ENCODE measurements around the gene SEPTIN10. TPM values are rescaled to one million over a fixed set of nuclear protein-coding genes. Genes with fewer than 3 reads are reported as not detected.
"Not testable (repeated sequence)": the region's sequence is repeated elsewhere in the genome, so short reads cannot be mapped to it uniquely, and the experiment has no call there.

Gene SEPTIN10
- total RNA-seq, 2 donors from 2014 or later, result 1.5 to 7.2 TPM

DNA sequence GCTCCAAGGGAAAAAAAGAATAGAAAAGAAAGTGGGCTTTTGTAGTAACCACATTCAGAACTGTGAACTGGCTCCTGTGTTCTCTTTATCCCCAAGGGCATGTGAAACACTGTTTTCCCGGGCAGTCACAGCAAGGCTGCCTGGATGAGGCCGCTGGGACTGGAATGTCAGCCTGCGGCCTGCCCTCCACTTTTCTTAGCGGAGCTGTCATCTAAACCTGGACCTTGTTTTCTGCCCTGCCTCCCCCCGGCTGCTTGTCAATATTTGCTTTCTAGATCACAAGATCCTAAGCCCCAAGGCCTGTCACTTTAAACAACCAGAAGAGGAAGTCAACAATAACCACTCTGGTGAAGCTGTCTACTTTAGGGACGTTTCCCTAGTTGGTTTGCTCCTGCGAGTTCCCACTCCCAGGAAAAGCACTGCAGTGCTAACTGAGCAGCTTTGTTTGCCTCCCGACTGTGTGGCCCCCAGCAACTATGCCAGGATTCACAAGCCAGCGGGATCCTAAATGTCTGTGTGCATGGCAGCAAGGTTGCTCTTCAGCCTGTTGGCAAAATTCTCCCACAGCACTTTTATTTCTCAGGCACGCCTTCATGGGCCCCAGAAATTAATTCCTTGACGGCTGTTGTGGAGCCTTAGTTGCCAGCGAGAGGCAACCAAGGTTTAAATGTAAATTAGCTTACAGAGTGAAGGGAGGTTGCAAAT, 31.0 kb upstream of the SEPTIN10 start:
- Mint-ChIP-seq H3K27ac (no peak overlapping the region), H3K36me3 (ENCODE audit: insufficient read depth in 2 of 2) (no peaks in the 10 kb centered on the region), H3K4me1 (ENCODE audit: low read depth) (no peaks in the 10 kb centered on the region), H3K9me3 (no peaks in the 10 kb centered on the region), H3K4me3 (no peak overlapping the region), H3K27me3 (ENCODE audit: low read depth) (peaks cover 7% of the 10 kb centered on the region)
- no peak for ATAC-seq (replicated peaks in 1 of 2)
- DNase-seq, result no peak

GRCh38 chr2:109640000-109640399, 26.2 kb upstream of the SEPTIN10 start:
- H3K9me3 Mint-ChIP-seq; H3K36me3 Mint-ChIP-seq (ENCODE audit: insufficient read depth in 2 of 2); H3K27ac Mint-ChIP-seq; DNase-seq; ATAC-seq (replicated peaks in 1 of 2); H3K4me3 Mint-ChIP-seq: not testable (repeated sequence)
- Mint-ChIP-seq H3K27me3 (ENCODE audit: low read depth) (peaks cover 13% of the 10 kb centered on the region), H3K4me1 (ENCODE audit: low read depth) (peaks cover 14% of the 10 kb centered on the region)

- peak overlapping the region in 1 of 2 donors; percentile 11 for H3K4me3 Mint-ChIP-seq
- H3K4me1 Mint-ChIP-seq (ENCODE audit: low read depth), result peaks cover 14% of the 10 kb centered on the region
- peak; percentile 27 to 66 for ATAC-seq (replicated peaks in 1 of 2)
- H3K27ac Mint-ChIP-seq, result no peak overlapping the region
- peaks cover 13% of the 10 kb centered on the region for H3K27me3 Mint-ChIP-seq (ENCODE audit: low read depth)
- H3K36me3 Mint-ChIP-seq (ENCODE audit: insufficient read depth in 2 of 2), result no peaks in the 10 kb centered on the region
- no peak for DNase-seq
- no peaks in the 10 kb centered on the region for H3K9me3 Mint-ChIP-seq
Measured at GRCh38 chr2:109638795-109639194, 25.0 kb upstream of the SEPTIN10 start.

GRCh38 chr2:109637749-109638570, 24.2 kb upstream of the SEPTIN10 start:
- peak overlapping the region; percentile 30 for H3K27ac Mint-ChIP-seq
- ATAC-seq (replicated peaks in 1 of 2) (peak; percentile 66 to 82), DNase-seq (no peak)
- H3K4me1 Mint-ChIP-seq (ENCODE audit: low read depth), result peaks cover 14% of the 10 kb centered on the region
- peaks cover 13% of the 10 kb centered on the region for H3K27me3 Mint-ChIP-seq (ENCODE audit: low read depth)
- no peaks in the 10 kb centered on the region for H3K9me3 Mint-ChIP-seq
- H3K36me3 Mint-ChIP-seq (ENCODE audit: insufficient read depth in 2 of 2), result no peaks in the 10 kb centered on the region
- H3K4me3 Mint-ChIP-seq, result peak overlapping the region; percentile 37 to 47

DNA sequence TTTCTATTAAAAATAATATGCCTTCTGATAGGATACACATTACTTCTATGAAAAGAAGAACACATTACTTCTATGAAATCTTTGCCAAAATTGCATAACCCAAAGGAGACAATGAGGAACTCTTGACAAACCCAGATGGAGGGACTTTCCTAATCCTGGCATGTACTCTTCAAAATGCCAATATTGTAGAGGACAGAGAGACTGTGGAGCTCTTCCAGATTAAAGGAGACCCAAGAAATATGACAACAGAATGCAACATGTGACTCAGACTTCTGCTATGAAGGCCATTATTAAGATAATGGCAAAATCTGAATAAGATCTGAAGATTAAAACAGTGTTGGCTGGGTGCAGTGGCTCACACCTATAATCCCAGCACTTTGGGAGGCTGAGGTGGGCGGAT, 22.6 kb upstream of the SEPTIN10 start:
- ATAC-seq (replicated peaks in 1 of 2) (no peak), DNase-seq (no peak)
- peaks cover 14% of the 10 kb centered on the region for H3K4me1 Mint-ChIP-seq (ENCODE audit: low read depth)
- H3K9me3 Mint-ChIP-seq, result no peaks in the 10 kb centered on the region
- no peak overlapping the region for H3K4me3 Mint-ChIP-seq
- H3K27me3 Mint-ChIP-seq (ENCODE audit: low read depth), result peaks cover 12% of the 10 kb centered on the region
- no peak overlapping the region for H3K27ac Mint-ChIP-seq
- no peaks in the 10 kb centered on the region for H3K36me3 Mint-ChIP-seq (ENCODE audit: insufficient read depth in 2 of 2)

GRCh38 chr2:109635426-109636304, 21.9 kb upstream of the SEPTIN10 start:
- peaks cover 8% of the 10 kb centered on the region for H3K27me3 Mint-ChIP-seq (ENCODE audit: low read depth)
- no peaks in the 10 kb centered on the region for H3K9me3 Mint-ChIP-seq
- no peak for ATAC-seq (replicated peaks in 1 of 2)
- peaks cover 14% of the 10 kb centered on the region for H3K4me1 Mint-ChIP-seq (ENCODE audit: low read depth)
- no peak overlapping the region for H3K4me3 Mint-ChIP-seq
- H3K36me3 Mint-ChIP-seq (ENCODE audit: insufficient read depth in 2 of 2), result no peaks in the 10 kb centered on the region
- no peak overlapping the region for H3K27ac Mint-ChIP-seq
- DNase-seq, result no peak

DNA sequence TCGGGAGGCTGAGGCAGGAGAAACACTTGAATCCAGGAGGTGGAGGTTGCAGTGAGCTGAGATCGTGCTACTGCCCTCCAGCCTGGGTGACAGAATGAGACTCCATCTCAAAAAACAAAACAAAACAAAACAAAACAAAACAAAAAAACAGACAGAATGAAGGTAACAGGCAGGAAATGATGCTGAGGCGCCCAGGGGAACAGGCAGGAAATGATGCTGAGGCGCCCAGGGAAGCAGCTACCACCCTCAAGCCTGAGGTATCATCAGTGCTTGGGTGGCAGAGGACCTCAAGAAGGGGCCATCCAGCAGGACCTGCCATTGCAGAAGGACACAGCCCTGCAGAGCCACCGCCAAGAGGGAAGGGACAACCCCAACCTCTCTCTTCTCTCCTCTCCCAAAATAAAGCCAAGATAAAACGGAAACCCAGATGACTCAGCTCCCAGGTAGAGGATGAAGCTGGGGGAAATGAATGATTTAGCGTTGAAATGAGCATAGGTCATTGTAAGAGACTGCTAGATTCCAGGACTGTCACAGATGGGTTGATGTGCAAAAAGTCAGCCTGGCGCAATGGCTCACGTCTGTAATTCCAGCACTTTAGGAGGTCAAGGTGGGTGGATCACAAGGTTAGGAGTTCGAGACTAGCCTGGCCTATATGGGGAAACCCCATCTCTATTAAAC, 19.7 kb upstream of the SEPTIN10 start:
- ATAC-seq (replicated peaks in 1 of 2) (no peak), DNase-seq (no peak)
- no peaks in the 10 kb centered on the region for H3K9me3 Mint-ChIP-seq
- peak overlapping the region; percentile 25 for H3K27ac Mint-ChIP-seq
- peaks cover 9% of the 10 kb centered on the region for H3K4me1 Mint-ChIP-seq (ENCODE audit: low read depth)
- H3K4me3 Mint-ChIP-seq, result no peak overlapping the region
- peaks cover 8% of the 10 kb centered on the region for H3K27me3 Mint-ChIP-seq (ENCODE audit: low read depth)
- no peaks in the 10 kb centered on the region for H3K36me3 Mint-ChIP-seq (ENCODE audit: insufficient read depth in 2 of 2)

DNA sequence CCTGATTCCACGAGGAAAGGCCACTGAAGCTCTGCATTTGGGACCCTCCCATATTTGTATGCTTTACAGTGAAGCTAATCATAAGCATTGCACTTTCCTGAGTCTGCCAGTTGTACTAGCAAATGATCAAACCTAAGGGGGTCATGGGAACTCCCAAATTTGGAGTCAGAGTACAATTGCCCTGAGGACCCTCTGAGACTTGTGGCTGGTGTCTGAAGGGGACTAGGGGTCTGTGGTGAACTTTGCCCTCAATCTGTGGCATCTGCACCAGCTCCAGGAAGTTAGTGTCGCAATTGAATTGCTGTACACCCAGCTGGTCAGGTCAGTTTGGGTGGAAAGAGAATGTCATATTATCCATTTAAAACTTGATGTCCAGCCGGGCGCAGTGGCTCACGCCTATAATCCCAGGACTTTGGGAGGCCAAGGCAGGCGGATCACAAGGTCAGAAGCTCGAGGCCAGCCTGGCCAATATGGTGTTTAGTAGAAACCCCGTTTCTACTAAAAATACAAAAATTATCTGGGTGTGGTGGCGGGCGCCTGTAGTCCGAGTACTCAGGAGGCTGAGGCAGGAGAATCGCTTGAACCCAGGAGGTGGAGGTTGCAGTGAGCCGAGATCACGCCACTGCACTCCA, 18.5 kb upstream of the SEPTIN10 start:
- H3K27ac Mint-ChIP-seq, result no peak overlapping the region
- peaks cover 8% of the 10 kb centered on the region for H3K27me3 Mint-ChIP-seq (ENCODE audit: low read depth)
- no peaks in the 10 kb centered on the region for H3K9me3 Mint-ChIP-seq
- no peak for ATAC-seq (replicated peaks in 1 of 2)
- H3K36me3 Mint-ChIP-seq (ENCODE audit: insufficient read depth in 2 of 2), result no peaks in the 10 kb centered on the region
- no peak overlapping the region for H3K4me3 Mint-ChIP-seq
- DNase-seq, result no peak
- no peaks in the 10 kb centered on the region for H3K4me1 Mint-ChIP-seq (ENCODE audit: low read depth)

GRCh38 chr2:109631741-109632140, 18.0 kb upstream of the SEPTIN10 start:
- DNase-seq, result no peak
- no peak overlapping the region for H3K4me3 Mint-ChIP-seq
- no peak overlapping the region for H3K27ac Mint-ChIP-seq
- H3K36me3 Mint-ChIP-seq (ENCODE audit: insufficient read depth in 2 of 2), result no peaks in the 10 kb centered on the region
- no peaks in the 10 kb centered on the region for H3K4me1 Mint-ChIP-seq (ENCODE audit: low read depth)
- H3K9me3 Mint-ChIP-seq, result no peaks in the 10 kb centered on the region
- peaks cover 6% of the 10 kb centered on the region for H3K27me3 Mint-ChIP-seq (ENCODE audit: low read depth)
- ATAC-seq (replicated peaks in 1 of 2), result no peak

DNA sequence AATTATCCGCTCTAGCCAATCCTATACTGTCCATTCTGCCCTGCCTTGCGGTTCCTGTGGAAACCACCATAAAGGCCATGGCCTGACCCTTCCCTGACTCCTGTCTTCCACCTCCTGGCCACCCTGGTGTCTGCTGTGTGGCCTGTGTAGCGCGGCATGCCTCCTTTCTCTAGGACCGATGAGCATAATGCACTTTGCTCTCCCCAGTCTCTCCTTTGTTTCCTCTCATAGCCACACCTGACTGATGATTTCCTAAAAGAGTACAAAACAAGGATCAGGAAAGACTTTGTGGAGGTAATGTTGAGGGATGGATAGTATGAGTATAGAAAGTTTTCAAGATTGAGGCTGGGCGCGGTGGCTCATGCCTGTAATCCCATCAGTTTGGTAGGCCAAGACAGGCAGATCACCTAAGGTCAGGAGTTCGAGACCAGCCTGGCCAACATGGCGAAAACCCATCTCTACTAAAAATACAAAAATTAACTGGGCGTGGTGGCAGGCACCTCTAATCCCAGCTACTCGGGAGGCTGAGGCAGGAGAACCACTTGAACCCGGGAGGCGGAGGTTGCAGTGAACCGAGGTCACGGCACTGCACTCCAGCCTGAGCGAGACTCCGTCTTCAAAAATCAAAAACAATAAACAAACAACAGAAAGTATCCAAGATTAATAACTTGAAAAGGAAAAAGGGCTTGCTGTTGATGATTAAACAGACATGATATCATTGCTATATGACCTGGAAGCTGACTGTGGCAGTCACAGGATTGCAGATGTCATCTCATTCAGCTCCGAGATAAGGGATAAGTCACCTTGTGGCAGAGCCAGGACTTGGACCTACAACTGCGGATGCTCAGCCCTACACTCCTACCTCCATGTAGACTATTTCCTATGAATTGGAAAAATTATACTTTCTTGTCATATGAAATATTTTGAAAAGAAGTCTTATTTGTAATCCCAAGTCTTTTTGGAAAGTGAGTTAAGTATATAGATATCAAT, 17.0 kb upstream of the SEPTIN10 start:
- Mint-ChIP-seq H3K36me3 (ENCODE audit: insufficient read depth in 2 of 2) (no peaks in the 10 kb centered on the region), H3K4me3 (no peak overlapping the region), H3K4me1 (ENCODE audit: low read depth) (no peaks in the 10 kb centered on the region), H3K27me3 (ENCODE audit: low read depth) (no peaks in the 10 kb centered on the region), H3K9me3 (no peaks in the 10 kb centered on the region), H3K27ac (no peak overlapping the region)
- DNase-seq, result no peak
- no peak for ATAC-seq (replicated peaks in 1 of 2)

DNA sequence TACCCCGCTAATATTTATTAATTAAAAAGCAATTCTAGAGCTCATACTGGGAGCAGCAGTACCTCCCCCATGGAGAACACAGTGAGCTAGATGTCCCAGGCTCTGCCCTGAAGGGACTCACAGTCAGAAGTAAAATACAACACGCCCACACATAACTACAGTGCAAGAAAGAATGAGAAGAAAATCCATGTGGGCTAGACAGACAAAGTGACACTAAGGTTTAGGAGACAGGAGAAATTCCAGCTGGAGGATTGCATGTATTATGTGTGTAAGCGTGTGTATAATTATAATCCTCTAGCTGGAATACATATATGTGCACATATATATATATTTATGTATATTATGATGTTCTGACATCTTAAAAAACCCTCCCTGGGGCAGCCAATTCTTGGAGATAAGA, 16.1 kb upstream of the SEPTIN10 start:
- Mint-ChIP-seq H3K9me3 (no peaks in the 10 kb centered on the region), H3K36me3 (ENCODE audit: insufficient read depth in 2 of 2) (no peaks in the 10 kb centered on the region), H3K4me1 (ENCODE audit: low read depth) (no peaks in the 10 kb centered on the region), H3K27ac (no peak overlapping the region), H3K27me3 (ENCODE audit: low read depth) (no peaks in the 10 kb centered on the region), H3K4me3 (no peak overlapping the region)
- no peak for DNase-seq
- no peak for ATAC-seq (replicated peaks in 1 of 2)
